UCSD-AML1 (cell line): Measurements from ENCODE around the gene ZDHHC3.
A peak's percentile ranks its signal among the peaks of the same experiment; 100 is the strongest.

ENCODE experiments used
- DNase-seq: peaks from one replicate; lab custom pipeline; 2025; ENCODE audit not compliant: unreplicated experiment; lab: John Stamatoyannopoulos, UW

Gene ZDHHC3

DNA sequence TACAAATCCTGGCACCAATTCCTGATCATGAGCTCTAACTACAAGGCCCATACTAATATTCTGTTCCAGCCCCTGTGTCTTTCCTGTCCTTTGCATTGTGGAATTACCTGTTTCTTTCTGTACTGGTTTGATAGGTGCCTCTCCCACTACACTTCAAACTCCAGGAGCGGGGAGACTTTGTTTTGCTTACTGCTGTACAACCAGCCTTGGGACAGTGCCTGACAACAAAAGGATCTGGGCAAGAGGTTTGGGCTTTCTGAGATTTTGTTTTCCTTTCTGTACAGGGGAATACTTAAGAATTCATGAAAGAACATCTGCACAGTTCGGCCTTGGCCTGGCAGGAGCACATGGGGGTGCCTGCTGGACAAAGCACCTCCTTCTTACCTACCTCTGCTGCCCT, 45.1 kb downstream of the ZDHHC3 start:
- no peak for DNase-seq

DNA sequence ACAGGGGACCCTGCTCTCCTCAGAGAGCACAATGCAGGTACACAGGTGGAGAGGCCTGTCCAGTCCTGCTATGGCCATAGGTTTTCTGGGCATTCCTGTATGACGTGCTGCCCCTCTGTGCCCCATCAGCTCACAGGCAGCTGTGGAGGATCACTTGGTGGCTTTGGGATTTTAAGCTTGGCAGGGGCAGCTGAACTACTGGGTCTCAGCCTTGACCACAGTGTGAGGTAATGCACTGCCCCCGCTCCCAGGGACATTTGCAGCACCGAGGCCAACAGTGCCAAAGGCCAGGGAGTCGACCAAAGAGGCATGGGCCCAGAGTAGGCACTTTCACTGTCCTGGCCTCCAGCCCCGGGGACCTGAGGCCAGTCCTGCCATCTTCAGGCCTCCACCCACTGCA, 46.2 kb downstream of the ZDHHC3 start:
- no peak for DNase-seq

GRCh38 chr3:44927371-44927770, 48.6 kb downstream of the ZDHHC3 start:
- no peak for DNase-seq

DNA sequence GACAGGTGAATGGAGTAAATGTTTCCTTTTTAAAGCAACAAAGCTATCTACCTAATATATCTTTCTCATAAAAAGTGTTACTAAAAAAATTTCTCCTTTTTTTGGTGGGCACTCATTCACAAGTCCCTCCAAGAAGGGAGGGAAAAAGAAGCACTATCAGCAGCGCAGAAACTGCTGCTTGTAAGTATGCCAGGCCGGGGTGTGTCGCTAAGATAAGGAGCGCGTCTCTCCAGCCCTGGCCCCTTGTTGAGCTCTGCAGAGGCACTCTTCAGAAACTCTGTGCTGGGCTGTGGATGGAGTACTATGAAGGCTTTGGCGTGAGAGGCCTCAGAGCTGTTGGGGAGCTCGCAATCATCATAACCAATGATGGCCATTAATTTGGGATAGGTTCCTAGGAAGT, 49.1 kb downstream of the ZDHHC3 start:
- no peak for DNase-seq

DNA sequence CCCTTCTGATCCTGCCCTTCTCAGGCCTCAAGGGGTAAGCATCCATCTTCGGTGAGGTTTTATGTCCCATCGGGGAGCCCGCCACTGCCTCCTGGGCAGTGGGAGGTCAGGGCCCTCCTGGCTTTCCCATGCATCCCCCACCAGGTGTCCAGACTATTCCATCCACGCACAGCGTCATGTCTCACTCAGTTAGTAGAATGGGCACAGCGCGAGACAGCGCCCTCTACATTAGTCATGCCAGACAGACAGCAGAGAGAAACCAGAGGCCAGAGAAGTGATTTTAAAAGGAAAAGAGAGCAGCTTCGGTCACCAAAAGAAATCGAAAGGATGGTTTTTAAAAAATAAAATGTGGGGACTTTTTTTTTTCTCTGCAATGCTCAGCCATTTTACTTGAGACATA, 49.8 kb downstream of the ZDHHC3 start:
- no peak for DNase-seq

- no peak for DNase-seq
Measured at GRCh38 chr3:44924457-44925084, 51.4 kb downstream of the ZDHHC3 start.

DNA sequence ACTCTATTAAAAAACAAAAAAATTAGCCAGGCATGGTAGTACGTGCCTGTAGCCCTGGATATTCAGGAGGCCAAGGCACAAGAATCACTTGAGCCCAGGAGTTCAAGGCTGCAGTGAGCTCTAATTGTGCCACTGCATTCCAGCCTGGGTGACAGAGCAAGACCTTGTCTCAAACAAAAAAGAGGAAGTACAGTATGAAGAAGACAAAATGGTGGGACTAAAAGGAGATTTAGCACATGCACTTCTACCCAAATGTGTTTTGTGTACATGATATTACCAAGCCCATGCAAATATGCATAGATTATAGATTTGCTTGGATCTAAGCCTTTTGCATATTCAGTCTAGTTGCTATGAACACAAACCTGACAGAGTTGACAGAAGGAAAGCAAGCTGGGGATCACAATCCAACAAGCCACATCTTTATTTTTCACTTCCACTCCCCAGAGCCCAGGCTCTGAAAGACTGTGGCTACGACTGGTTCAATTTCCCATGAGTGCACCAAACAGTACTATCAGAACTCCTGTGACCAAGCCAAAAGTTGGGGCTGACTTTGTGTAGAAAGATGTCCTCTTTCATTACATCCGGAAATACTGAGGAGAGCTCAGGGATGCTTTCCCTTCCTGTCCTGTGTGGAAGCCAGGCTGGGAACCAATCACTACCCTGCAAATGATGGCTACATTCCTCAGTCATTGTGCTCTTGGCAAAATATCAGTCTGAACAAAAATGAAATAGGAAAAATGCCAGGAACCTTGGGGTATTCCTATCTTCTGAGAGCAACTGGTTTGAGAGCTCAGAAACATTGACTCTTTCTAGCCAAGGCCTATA, 52.1 kb downstream of the ZDHHC3 start:
- DNase-seq, result no peak

GRCh38 chr3:44920081-44920480, 55.9 kb downstream of the ZDHHC3 start:
- no peak for DNase-seq

DNA sequence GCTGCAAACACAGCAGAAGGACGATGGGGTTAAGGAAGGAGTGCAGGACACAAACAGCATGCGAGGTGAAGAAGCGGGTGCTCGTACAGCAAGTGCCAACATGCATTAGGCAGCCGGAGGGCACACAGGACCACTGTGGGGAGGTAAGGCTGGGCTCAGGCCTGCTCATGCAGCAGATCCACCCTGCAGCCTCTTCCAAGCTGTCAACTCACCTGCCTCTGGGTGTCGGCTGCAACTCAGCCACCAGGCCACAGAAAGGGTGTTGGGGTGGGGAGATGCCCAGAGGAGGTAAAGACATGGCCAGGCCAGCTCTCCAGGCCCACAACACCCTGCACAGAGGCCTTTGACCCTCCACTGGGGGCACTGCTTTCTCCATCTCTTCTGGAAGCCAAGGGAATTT, 57.4 kb downstream of the ZDHHC3 start:
- no peak for DNase-seq

GRCh38 chr3:44918087-44918486, 57.9 kb downstream of the ZDHHC3 start:
- DNase-seq, result no peak

- DNase-seq, result no peak
Measured at GRCh38 chr3:44915702-44916438, 60.1 kb downstream of the ZDHHC3 start.

DNA sequence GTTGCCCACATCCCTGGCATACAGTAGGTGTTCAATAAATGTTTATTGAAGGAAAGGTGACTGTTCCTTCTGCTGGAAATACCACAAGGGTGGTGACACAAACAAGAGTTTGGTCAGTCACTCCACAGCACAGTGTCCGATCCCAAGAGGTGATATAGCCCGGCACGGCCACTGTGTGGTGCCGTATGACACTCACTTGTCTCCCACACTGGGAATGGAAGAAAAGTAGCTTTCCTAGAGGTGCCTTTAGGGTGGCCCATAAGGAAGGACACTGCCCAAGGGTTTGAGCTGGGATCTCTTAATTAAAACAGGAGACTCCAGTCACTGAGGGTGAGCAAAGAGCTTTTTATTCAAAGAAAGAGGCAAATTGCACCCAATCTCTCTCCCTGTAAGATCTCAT, 61.0 kb downstream of the ZDHHC3 start:
- DNase-seq, result peak; percentile 37

DNA sequence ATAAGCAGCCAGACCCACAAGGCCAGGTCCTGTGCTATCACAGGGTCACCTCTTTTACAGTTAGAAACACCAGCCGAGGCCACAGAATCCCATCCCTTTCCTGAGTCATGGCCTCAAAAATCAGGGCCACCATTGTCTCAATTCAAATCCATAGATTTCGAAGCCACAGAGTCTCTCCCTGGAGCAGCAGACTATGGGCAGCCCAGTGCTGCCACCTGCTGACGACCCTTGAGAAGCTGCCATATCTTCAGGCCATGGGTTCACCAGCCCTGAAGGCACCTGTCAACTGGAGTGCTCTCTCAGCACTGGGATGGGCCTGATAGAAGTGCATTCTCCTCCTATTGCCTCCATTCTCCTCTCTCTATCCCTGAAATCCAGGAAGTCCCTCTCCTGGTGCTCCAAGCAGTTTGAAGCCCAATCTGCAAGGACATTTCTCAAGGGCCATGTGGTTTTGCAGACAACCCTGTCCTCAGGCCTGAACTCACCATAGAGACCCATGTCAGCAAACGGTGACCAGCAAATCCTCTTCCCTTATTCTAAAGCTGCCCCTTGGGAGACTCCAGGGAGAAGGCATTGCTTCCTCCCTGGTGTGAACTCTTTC, 62.0 kb downstream of the ZDHHC3 start:
- DNase-seq, result peak; percentile 72

DNA sequence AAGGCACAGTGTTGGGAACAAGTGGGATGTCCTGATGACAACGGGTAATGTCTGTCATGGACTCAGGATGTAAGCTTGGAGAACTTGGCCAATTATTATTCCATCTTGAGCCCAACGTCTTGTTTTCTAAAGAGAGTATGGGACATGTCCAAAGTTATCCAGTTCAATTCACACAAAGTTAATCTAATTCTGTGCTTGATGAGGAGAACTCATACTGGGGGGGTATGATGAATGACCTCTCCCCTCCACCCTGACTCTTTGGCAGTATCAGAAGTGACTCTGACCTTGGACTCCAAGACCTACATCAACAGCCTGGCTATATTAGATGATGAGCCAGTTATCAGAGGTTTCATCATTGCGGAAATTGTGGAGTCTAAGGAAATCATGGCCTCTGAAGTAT, 65.3 kb downstream of the ZDHHC3 start:
- DNase-seq, result no peak

DNA sequence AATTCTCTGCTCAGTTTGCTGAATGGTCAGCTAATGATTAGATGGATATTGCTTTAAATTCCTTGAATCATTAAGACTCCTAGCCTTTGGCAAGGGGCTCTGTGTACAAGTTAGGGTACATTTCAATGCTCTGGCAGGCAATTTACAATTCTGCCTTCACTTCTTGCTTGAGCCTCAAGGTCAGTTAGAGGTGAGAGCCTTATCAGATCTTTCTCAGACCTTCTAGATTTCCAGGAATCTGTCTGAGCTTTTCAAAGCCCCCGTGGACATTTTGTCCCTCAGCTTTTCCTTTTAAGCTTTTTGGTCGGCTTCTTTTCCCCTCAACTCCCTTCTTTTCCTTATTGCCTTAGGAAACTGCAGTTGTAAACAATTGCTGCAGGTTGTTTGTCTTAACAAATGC, 66.9 kb downstream of the ZDHHC3 start:
- DNase-seq, result no peak

GRCh38 chr3:44907612-44908011, 68.4 kb downstream of the ZDHHC3 start:
- no peak for DNase-seq

GRCh38 chr3:44906997-44907396, 69.0 kb downstream of the ZDHHC3 start:
- DNase-seq, result no peak

DNA sequence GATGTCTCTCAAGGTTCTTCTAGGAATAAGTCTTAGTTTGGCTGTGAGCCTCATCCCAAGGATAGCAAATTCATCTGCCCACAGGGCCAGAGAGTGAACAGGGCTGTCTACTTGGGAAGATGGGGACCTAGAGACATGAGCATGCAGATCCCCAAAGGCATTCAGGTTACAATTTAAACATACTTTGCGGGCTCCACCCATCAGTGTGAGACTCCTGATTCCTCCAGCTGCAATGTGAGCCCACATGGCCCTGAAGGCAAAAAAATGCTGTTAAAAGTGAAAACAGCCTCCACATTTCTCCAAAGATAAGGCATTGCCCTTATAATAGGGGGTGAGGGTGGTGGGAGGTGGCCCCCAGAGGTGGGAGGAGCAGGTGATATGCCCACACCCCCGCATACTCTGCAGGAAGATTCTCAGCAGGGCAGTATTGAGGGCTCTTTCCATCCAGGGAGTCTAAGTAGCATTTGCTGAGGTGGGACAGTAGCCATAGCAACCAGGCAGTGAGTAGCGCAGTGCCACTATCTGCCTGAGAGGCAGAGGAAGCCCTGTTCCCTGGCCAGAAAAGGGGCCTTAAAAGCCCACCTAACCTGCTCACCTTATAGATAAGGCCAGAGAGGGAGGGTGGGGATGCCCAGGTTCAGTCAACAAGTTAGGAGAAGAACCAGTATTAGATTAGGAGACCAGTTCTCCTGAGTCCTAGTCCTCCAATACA, 70.4 kb downstream of the ZDHHC3 start:
- DNase-seq, result no peak

DNA sequence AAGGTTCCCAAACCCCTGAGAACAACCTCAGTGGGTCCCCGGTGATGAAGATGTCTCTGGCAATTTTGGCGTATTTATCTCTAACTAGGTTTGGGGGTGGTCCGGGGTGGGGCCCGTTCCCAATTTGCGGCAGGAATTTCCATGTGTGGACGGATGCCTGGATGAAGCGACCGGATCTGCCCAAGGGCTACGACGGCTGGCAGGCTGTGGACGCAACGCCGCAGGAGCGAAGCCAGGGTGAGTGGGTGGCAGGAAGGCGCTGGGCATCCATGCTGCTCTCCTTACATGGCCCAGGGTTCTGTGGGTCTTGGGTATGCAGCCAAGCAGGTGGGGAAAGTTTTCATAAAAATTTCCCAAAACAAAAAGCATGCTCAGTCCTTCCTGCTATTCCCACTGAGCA, 72.2 kb downstream of the ZDHHC3 start:
- DNase-seq, result no peak

- DNase-seq, result no peak
Measured at GRCh38 chr3:44903314-44903713, 72.7 kb downstream of the ZDHHC3 start.

- DNase-seq, result no peak
Measured at GRCh38 chr3:44902628-44903027, 73.3 kb downstream of the ZDHHC3 start.
